Left lung (tissue), 10 donors: ENCODE results near the gene ITPRID1. TPM values are rescaled to one million over a fixed set of nuclear protein-coding genes. Genes with fewer than 3 reads are reported as not detected.

Experiments used
- ATAC-seq: fragments of 200-7000 bp; cut with Tn5 transposase; one replicate; pipeline ENCODE4 v1.9.1; 2020; ENCODE audit warnings: moderate library complexity
- DNase-seq, 4 donors: peaks; one replicate each; pipeline ENCODE4 v3.0.0-alpha.2; 2013 to 2020
- H3K27ac ChIP-seq, 2 donors: fragments of 200-600 bp; sonication (generic) in 1 of 2; one replicate each; pipeline versions ENCODE4 v1.5.0 to v1.8.0; 2020 to 2021
- H3K27me3 ChIP-seq, 2 donors: fragments of 200-600 bp; sonication (generic) in 1 of 2; one replicate each; pipeline versions ENCODE4 v1.5.0 to v1.8.0; 2020 to 2021
- H3K36me3 ChIP-seq, 2 donors: fragments of 200-600 bp; sonication (generic) in 1 of 2; one replicate each; pipeline versions ENCODE4 v1.5.0 to v1.8.0; 2020 to 2021
- H3K4me1 ChIP-seq, 2 donors: fragments of 200-600 bp; one replicate each; pipeline ENCODE4 v1.8.0; 2021
- H3K4me3 ChIP-seq, 2 donors: fragments of 200-600 bp; sonication (generic) in 1 of 2; one replicate each; pipeline versions ENCODE4 v1.5.0 to v1.8.0; 2020 to 2021; ENCODE audit warnings: mild to moderate bottlenecking in 1 of 2
- H3K9me3 ChIP-seq, 2 donors: fragments of 200-600 bp; sonication (generic) in 1 of 2; one replicate each; pipeline versions ENCODE4 v1.5.0 to v1.8.0; 2020 to 2021
- intact Hi-C, 2 donors: fragments of 100-400 bp; cut with DNase I; formaldehyde crosslinking; loops; one replicate each; pipeline versions ENCODE4 v1.11.2 to v1.14.2; 2022
- polyA plus RNA-seq, 6 donors: library from polyadenylated mRNA; unstranded; fragments of 120-200 nt; gene quantifications; one replicate each; pipeline ENCODE4 v1.2.1, GENCODE V29; 2013; ENCODE audit not compliant: insufficient read length in 6 of 6
- total RNA-seq, 2 donors: library from RNA; stranded (reverse); fragmentation: NEBNext Ultra II Directional; extraction: Animal tissue kit (Norgen Biotek cat#: 25700); gene quantifications; one replicate each; pipeline ENCODE4 v1.2.1, GENCODE V29; 2021
- TF ChIP-seq, protein P1 (sequence below), 2 donors: fragments of 200-600 bp; sonication (generic) in 1 of 2; IDR thresholded peaks; one replicate each; pipeline versions ENCODE4 v1.5.0 to v1.8.0; 2021; ENCODE audit warnings: antibody characterized with exemption in 2 of 2
- donor health status: DM: no; HTN: yes; CAD: no.
- donor health status: DM: no; HTN: no; CAD: no.

ITPRID1 gene
- total and polyA plus RNA-seq, 8 donors, result 0.04 to 0.60 (median 0.08) TPM; not detected in 4

DNA sequence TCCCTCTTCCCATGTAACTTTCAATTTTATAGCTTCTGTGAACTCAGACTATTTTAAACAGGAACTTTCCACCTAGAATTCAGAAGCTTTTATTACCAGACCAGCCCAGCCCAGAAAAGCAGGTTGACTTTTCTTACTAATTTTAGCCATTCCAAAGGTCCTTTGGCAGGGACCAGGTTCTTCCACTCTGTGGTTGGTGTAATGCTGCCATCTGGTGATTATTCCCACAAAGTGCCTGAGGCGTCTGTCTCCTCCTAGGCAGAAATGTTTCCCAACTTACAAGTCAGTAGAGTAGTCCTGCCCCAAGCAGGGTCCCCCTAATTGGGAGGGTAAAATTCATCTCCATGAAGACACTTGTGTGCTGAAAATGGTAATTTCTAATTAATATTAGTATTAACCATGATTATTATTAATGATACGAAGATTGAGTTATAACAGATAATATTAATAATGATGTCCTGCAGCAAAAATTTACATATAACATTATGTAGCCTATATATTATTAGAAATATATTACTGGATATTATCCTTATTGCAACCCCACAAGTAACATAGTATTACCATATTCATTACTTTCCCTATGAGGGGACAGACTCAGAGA lies 120.1 kb downstream of the ITPRID1 start:
- DNase-seq, result peak in 2 of 4 donors; percentile 48 to 78
- ATAC-seq, result peak; percentile 98
- intact Hi-C loops, result loop anchor here in 1 of 2 donors (10.0 kb wide), 2 partner anchors 189 to 499 kb away; no protein-coding TSS in a partner anchor

DNA sequence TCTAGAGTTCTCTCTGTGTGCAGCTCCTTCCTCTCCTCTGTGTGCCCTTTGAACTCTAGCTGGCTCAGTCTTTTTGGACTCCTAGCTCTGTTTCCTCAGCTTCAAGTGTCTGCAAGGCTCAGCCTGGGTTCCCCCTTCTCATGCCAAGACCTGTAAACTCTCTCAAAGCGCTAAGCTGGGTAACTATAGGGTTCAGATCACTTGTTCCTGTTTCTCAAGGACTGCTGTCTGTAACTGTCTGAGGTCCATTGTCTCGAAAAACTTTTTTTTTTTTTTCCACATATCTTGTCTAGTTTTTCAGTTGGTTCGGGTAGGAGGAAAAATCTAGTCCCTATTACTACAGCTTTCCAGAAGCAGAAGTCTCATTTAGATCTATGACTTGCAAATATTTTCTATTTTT lies 126.5 kb downstream of the ITPRID1 start:
- Histone ChIP-seq H3K27ac (no peak overlapping the region), H3K4me1 (no peaks in the 10 kb centered on the region), H3K9me3 (no peaks in the 10 kb centered on the region), H3K36me3 (no peaks in the 10 kb centered on the region), H3K27me3 (no peaks in the 10 kb centered on the region), H3K4me3 (no peak overlapping the region)
- ATAC-seq (peak; percentile 26), DNase-seq (no peak)
- TF ChIP-seq, protein P1, sequence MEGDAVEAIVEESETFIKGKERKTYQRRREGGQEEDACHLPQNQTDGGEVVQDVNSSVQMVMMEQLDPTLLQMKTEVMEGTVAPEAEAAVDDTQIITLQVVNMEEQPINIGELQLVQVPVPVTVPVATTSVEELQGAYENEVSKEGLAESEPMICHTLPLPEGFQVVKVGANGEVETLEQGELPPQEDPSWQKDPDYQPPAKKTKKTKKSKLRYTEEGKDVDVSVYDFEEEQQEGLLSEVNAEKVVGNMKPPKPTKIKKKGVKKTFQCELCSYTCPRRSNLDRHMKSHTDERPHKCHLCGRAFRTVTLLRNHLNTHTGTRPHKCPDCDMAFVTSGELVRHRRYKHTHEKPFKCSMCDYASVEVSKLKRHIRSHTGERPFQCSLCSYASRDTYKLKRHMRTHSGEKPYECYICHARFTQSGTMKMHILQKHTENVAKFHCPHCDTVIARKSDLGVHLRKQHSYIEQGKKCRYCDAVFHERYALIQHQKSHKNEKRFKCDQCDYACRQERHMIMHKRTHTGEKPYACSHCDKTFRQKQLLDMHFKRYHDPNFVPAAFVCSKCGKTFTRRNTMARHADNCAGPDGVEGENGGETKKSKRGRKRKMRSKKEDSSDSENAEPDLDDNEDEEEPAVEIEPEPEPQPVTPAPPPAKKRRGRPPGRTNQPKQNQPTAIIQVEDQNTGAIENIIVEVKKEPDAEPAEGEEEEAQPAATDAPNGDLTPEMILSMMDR (IDR thresholded peaks at IDR 0.05), result no peak
- intact Hi-C loops, result no loop called here

More for the DNA sequence above, 120.1 kb downstream of the ITPRID1 start:
- H3K27me3 ChIP-seq, result no peaks in the 10 kb centered on the region
- H3K4me3 ChIP-seq, result no peak overlapping the region
- no peak overlapping the region for H3K27ac ChIP-seq
- H3K36me3 ChIP-seq, result no peaks in the 10 kb centered on the region
- TF ChIP-seq, protein P1 (IDR thresholded peaks at IDR 0.05), result peak; percentile 54 to 58
- no peaks in the 10 kb centered on the region for H3K4me1 ChIP-seq
- H3K9me3 ChIP-seq, result no peaks in the 10 kb centered on the region

GRCh38 chr7:31642681-31643115 lies 128.8 kb downstream of the ITPRID1 start:
- intact Hi-C loops, result no loop called here
- TF ChIP-seq, protein P1 (IDR thresholded peaks at IDR 0.05), result no peak
- DNase-seq (peak in 1 of 4 donors; percentile 7), ATAC-seq (no peak)
- Histone ChIP-seq H3K4me1 (no peaks in the 10 kb centered on the region), H3K4me3 (no peak overlapping the region), H3K27ac (no peak overlapping the region), H3K36me3 (no peaks in the 10 kb centered on the region), H3K9me3 (no peaks in the 10 kb centered on the region), H3K27me3 (no peaks in the 10 kb centered on the region)

DNA sequence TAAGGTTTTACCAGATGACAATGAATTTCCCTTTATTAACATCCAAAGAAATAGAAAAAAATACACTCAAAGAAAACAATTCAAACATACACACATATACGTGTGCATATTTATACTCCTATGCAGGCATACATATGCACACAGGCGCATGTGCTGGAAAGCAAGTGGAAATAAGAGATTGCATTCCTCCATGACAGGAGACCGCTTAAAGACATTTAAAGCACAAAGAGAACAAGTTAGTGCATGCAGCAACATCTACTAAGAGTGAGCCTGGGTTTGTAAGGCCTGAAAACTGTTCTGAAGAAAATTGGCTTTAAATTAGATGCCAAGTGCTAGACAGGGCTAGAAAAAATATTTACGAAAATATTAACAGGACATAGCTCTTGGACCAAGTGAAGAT lies 133.1 kb downstream of the ITPRID1 start:
- TF ChIP-seq, protein P1 (IDR thresholded peaks at IDR 0.05), result no peak
- Histone ChIP-seq H3K27ac (no peak overlapping the region), H3K36me3 (no peaks in the 10 kb centered on the region), H3K4me3 (no peak overlapping the region), H3K9me3 (no peaks in the 10 kb centered on the region), H3K4me1 (no peaks in the 10 kb centered on the region), H3K27me3 (no peaks in the 10 kb centered on the region)
- intact Hi-C loops, result no loop called here
- no peak for ATAC-seq
- no peak for DNase-seq

- Histone ChIP-seq H3K4me3 (no peak overlapping the region), H3K9me3 (no peaks in the 10 kb centered on the region), H3K36me3 (no peaks in the 10 kb centered on the region), H3K27me3 (no peaks in the 10 kb centered on the region), H3K27ac (no peak overlapping the region), H3K4me1 (no peaks in the 10 kb centered on the region)
- ATAC-seq, result no peak
- intact Hi-C loops, result no loop called here
- TF ChIP-seq, protein P1 (IDR thresholded peaks at IDR 0.05), result no peak
- DNase-seq, result peak in 1 of 4 donors; percentile 37
Measured at GRCh38 chr7:31647511-31647910, 133.6 kb downstream of the ITPRID1 start.
